Hepatocyte (in vitro differentiated cells): ENCODE results near the gene NME7. TPM values are rescaled to one million over a fixed set of nuclear protein-coding genes. Genes with fewer than 3 reads are reported as not detected.
A peak's percentile ranks its signal among the peaks of the same experiment; 100 is the strongest.

Experiments
- DNase-seq: peaks from one replicate; pipeline ENCODE4 v3.0.0-alpha.2; 2016; ENCODE audit warnings: low spot score
- H2AFZ ChIP-seq: fragments of 200-600 bp; sonication (generic); 2 replicates; pipeline ENCODE4 v1.6.0; 2016; ENCODE audit warnings: antibody characterized with exemption, mild to moderate bottlenecking
- H3K27ac ChIP-seq: fragments of 200-600 bp; sonication (generic); 2 replicates; pipeline ENCODE4 v1.5.1; 2016; ENCODE audit warnings: mild to moderate bottlenecking
- H3K27me3 ChIP-seq: fragments of 200-600 bp; sonication (generic); 2 replicates; pipeline ENCODE4 v1.6.1; 2016
- H3K36me3 ChIP-seq: fragments of 200-600 bp; sonication (generic); replicated peaks from 2 replicates; pipeline ENCODE4 v1.5.1; 2016; ENCODE audit warnings: low read depth; ENCODE audit not compliant: insufficient read depth
- H3K4me1 ChIP-seq: fragments of 200-600 bp; sonication (generic); 2 replicates; pipeline ENCODE4 v1.5.1; 2016; ENCODE audit warnings: mild to moderate bottlenecking, moderate library complexity; ENCODE audit not compliant: insufficient read depth
- H3K4me2 ChIP-seq: fragments of 200-600 bp; sonication (generic); 2 replicates; pipeline ENCODE4 v1.6.0; 2016
- H3K4me3 ChIP-seq: fragments of 200-600 bp; sonication (generic); 2 replicates; pipeline ENCODE4 v1.5.1; 2016; ENCODE audit warnings: mild to moderate bottlenecking
- H3K79me2 ChIP-seq: fragments of 200-600 bp; sonication (generic); 2 replicates; pipeline ENCODE4 v1.6.0; 2017; ENCODE audit warnings: mild to moderate bottlenecking
- H3K9me2 ChIP-seq: fragments of 200-600 bp; sonication (generic); replicated peaks from 2 replicates; pipeline ENCODE4 v1.6.0; 2017; ENCODE audit warnings: mild to moderate bottlenecking; ENCODE audit not compliant: insufficient read depth
- H3K9me3 ChIP-seq: fragments of 200-600 bp; sonication (generic); 2 replicates; pipeline ENCODE4 v1.5.1; 2016; ENCODE audit warnings: low read depth, mild to moderate bottlenecking
- H4K20me1 ChIP-seq: fragments of 200-600 bp; sonication (generic); 2 replicates; pipeline ENCODE4 v1.6.0; 2016; ENCODE audit warnings: mild to moderate bottlenecking; ENCODE audit not compliant: insufficient read depth, poor library complexity, severe bottlenecking
- EZH2 ChIP-seq: fragments of 200-600 bp; sonication (generic); IDR thresholded peaks from 2 replicates; pipeline ENCODE4 v1.6.1; 2016; ENCODE audit warnings: antibody characterized with exemption, mild to moderate bottlenecking, borderline replicate concordance
- EZH2phosphoT487 ChIP-seq: fragments of 200-600 bp; sonication (generic); IDR thresholded peaks from one replicate; pipeline ENCODE4 v1.6.1; 2018; ENCODE audit warnings: antibody characterized with exemption, mild to moderate bottlenecking, low read depth, moderate library complexity; ENCODE audit not compliant: unreplicated experiment, severe bottlenecking
- WGBS: methylation state at CpG from one replicate; pipeline ENCODE4 v1.1.6; 2016; ENCODE audit warnings: low lambda C conversion rate; ENCODE audit errors: missing lambda C conversion rate; 5-methylcytosine and 5-hydroxymethylcytosine counted together
- polyA plus RNA-seq: library from polyadenylated mRNA; unstranded; fragments of >200 nt; fragmentation: Nextera tagmentation; extraction: Ambion mirVana; gene quantifications from 2 replicates; pipeline ENCODE4 v1.2.1, GENCODE V29; 2016
- total RNA-seq: library from RNA; depleted of rRNA; stranded (reverse); fragments of >200 nt; gene quantifications from 2 replicates; pipeline ENCODE4 v1.2.3, GENCODE V29; 2014
- TF ChIP-seq, protein P1 (sequence below): fragments of 200-600 bp; sonication (generic); IDR thresholded peaks from 2 replicates; pipeline ENCODE4 v1.5.1; 2016; ENCODE audit warnings: antibody characterized with exemption, mild to moderate bottlenecking; ENCODE audit not compliant: poor library complexity

NME7 gene
- total and polyA plus RNA-seq, 2 experiments from 2014 or later: 13.7 to 76.5 TPM

DNA sequence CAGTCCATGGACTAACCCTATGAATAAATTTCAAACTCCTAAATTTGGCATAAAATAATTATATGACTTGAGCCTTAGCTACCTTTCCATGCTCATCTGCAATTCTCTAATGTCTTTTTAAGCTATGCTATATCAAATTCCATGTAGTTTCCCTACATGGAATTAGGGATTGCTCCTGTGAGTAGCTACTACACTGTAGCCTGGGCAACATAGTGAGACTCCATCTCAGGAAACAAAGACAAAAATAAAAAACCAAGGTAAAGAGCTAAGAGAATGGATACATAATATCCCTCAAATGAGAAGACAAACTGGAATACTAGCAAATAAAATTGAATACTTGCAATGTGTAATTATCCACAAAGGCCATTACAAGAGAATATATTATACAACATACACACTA lies 223.6 kb downstream of the NME7 start:
- Histone ChIP-seq H3K27me3 (no peaks in the 10 kb centered on the region), H3K79me2 (no peaks in the 10 kb centered on the region), H3K36me3 (no peaks in the 10 kb centered on the region), H3K4me3 (no peak overlapping the region), H3K27ac (peak overlapping the region; percentile 37), H3K4me2 (no peak overlapping the region), H4K20me1 (no peaks in the 10 kb centered on the region), H3K4me1 (peaks cover 23% of the 10 kb centered on the region), H3K9me2 (no peaks in the 10 kb centered on the region), H3K9me3 (no peaks in the 10 kb centered on the region), H2AFZ (no peak overlapping the region)
- no peak for DNase-seq
- TF ChIP-seq, protein P1, sequence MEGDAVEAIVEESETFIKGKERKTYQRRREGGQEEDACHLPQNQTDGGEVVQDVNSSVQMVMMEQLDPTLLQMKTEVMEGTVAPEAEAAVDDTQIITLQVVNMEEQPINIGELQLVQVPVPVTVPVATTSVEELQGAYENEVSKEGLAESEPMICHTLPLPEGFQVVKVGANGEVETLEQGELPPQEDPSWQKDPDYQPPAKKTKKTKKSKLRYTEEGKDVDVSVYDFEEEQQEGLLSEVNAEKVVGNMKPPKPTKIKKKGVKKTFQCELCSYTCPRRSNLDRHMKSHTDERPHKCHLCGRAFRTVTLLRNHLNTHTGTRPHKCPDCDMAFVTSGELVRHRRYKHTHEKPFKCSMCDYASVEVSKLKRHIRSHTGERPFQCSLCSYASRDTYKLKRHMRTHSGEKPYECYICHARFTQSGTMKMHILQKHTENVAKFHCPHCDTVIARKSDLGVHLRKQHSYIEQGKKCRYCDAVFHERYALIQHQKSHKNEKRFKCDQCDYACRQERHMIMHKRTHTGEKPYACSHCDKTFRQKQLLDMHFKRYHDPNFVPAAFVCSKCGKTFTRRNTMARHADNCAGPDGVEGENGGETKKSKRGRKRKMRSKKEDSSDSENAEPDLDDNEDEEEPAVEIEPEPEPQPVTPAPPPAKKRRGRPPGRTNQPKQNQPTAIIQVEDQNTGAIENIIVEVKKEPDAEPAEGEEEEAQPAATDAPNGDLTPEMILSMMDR: no peak
- TF ChIP-seq EZH2phosphoT487: no peak
- TF ChIP-seq EZH2: no peak

DNA sequence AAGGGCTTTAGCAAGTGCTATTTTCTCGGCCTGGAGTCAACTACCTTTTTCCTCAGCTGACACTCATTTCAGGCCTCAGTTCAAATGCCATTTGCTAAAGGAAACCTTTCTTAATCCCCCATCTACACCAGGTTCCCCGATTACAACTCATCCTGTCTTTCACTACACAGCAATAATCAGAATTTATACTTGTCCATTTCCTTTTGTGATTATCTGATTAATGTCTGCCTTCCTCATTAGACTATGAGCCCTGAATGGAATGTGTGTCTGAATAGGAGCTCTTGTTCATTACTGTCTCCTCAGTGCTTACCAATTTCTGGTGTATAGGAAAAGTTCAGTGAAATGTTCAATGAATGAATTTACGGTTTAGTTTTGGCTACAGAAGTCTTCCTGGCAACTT lies 224.3 kb downstream of the NME7 start:
- H2AFZ ChIP-seq: no peak overlapping the region
- no peaks in the 10 kb centered on the region for H3K36me3 ChIP-seq
- no peak overlapping the region for H3K4me2 ChIP-seq
- H4K20me1 ChIP-seq: no peaks in the 10 kb centered on the region
- no peaks in the 10 kb centered on the region for H3K9me2 ChIP-seq
- no peak overlapping the region for H3K27ac ChIP-seq
- H3K9me3 ChIP-seq: no peaks in the 10 kb centered on the region
- H3K4me1 ChIP-seq: peaks cover 20% of the 10 kb centered on the region
- 83% methylated on average over 3 of the region's 3 CpGs for WGBS
- DNase-seq: no peak
- H3K27me3 ChIP-seq: no peaks in the 10 kb centered on the region
- TF ChIP-seq EZH2phosphoT487 (no peak), EZH2 (no peak)
- TF ChIP-seq, protein P1: no peak
- no peaks in the 10 kb centered on the region for H3K79me2 ChIP-seq
- H3K4me3 ChIP-seq: no peak overlapping the region

DNA sequence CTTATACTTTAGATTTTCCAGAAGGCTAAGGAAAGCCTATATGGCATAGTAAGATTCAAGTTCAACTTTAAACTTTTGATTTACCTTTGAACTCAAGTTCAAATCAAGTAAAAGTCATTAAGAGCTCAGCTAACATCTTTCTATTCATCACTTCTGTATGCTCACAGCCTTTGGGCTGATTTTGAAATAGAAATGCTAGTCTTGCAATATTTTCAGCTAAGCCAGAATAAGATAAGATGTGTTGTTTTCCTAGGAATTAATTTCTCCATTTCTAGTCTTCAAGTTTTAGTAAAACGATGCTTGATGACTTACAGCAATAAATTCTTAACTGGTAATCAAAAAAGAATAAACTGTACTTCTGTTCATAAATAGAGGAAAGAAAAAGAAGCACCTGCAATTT lies 225.5 kb downstream of the NME7 start:
- no peak overlapping the region for H2AFZ ChIP-seq
- 88% methylated on average over 1 of the region's 1 CpG for WGBS
- no peak overlapping the region for H3K27ac ChIP-seq

More for the DNA sequence above, 225.5 kb downstream of the NME7 start:
- H3K4me2 ChIP-seq: no peak overlapping the region
- no peaks in the 10 kb centered on the region for H3K9me3 ChIP-seq
- TF ChIP-seq, protein P1: no peak
- TF ChIP-seq EZH2phosphoT487: no peak
- no peak for TF ChIP-seq EZH2
- no peaks in the 10 kb centered on the region for H4K20me1 ChIP-seq
- H3K36me3 ChIP-seq: no peaks in the 10 kb centered on the region
- no peaks in the 10 kb centered on the region for H3K27me3 ChIP-seq
- no peaks in the 10 kb centered on the region for H3K79me2 ChIP-seq
- peaks cover 12% of the 10 kb centered on the region for H3K4me1 ChIP-seq
- H3K9me2 ChIP-seq: no peaks in the 10 kb centered on the region
- no peak for DNase-seq
- H3K4me3 ChIP-seq: no peak overlapping the region
